ENCODE measurements around the gene TMEM63B.

DNA sequence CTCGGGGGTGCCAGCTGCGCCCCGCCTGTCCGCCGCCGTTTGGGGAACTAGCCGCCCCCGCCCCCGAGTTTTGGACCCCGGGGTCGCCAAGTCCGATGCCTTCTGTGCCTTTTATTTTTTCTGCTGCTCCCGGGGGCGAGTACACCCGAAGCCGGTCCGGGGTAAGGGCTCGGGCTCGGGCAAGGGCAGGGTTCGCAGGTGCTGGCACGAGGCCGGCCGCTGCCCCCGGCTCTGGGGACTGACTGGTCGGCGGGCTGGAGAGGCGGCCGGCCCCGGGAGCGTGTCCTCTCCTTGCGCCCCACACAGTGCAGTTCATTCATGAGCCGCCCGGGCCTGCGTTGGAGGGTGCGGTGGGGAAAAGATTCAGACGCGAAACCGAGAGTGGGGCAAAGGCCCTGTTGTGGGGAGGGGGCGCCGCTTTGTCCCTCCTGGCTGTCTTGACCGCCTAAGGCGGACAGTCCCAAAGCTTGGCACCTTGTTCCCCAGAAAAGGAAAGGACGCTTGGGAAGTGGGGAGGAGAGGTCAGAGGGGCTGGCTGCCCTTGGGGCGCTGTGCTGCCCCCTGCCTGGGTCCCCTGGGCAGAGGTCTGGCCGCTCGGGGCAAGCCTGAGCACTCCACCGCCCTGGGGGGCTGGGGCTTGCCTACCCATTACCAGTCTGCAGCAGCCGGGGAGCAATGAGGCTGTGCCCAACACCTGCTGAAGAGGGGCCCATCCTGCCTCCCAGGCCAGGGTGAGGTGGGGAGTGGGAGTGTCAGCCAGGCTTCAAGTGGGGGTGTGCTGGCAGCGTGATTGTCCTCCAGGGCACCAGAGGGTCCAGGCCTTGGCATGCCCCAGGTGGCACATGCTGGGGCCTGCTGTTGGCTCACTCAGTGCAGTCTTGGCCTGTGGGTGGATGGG lies 915 bp downstream of the TMEM63B start:
- TF ChIP-seq CHD2 (IDR thresholded peaks at IDR 0.05; ENCODE audit: low read depth, low read length) (no peak), E2F1 (CRISPR knock-in tag; IDR thresholded peaks at IDR 0.05) (peak; percentile 53; the same call in 1 of the 2 replicates), POLR2A (conservative IDR thresholded peaks at IDR 0.05) (no peak), ZNF740 (CRISPR knock-in tag; IDR thresholded peaks at IDR 0.05) (peak; percentile 64; the same call in 1 of the 2 replicates), ZNF740 (tag; IDR thresholded peaks at IDR 0.05) (no peak), ETV6 (IDR thresholded peaks at IDR 0.05; ENCODE audit: borderline replicate concordance in 1 of 2, low read depth in 2 of 2, low read length in 1 of 2) (no peak), ETV6 (CRISPR knock-in tag; IDR thresholded peaks at IDR 0.05; ENCODE audit: borderline replicate concordance) (no peak), ELK3 (CRISPR knock-in tag; IDR thresholded peaks at IDR 0.05) (no peak)
- TF ChIP-seq, protein P1, sequence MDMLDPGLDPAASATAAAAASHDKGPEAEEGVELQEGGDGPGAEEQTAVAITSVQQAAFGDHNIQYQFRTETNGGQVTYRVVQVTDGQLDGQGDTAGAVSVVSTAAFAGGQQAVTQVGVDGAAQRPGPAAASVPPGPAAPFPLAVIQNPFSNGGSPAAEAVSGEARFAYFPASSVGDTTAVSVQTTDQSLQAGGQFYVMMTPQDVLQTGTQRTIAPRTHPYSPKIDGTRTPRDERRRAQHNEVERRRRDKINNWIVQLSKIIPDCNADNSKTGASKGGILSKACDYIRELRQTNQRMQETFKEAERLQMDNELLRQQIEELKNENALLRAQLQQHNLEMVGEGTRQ (CRISPR knock-in tag; IDR thresholded peaks at IDR 0.05) = peak; percentile 22; the same call in 1 of the 2 replicates
